Measurements from ENCODE around the gene MOB1B.
"Not testable (repeated sequence)": the region's sequence is repeated elsewhere in the genome, so short reads cannot be mapped to it uniquely, and the experiment has no call there.

MOB1B gene

GRCh38 chr4:71011451-71011850 lies 109.3 kb downstream of the MOB1B start:
- no peak for DNase-seq

- DNase-seq, result not testable (repeated sequence)
Observed at GRCh38 chr4:71017391-71017790, 115.2 kb downstream of the MOB1B start.

GRCh38 chr4:71020611-71021010 lies 118.4 kb downstream of the MOB1B start:
- no peak for DNase-seq

- DNase-seq, result no peak
Observed at GRCh38 chr4:71025654-71026053, 123.5 kb downstream of the MOB1B start.

- DNase-seq, result no peak
Observed at GRCh38 chr4:71026086-71026485, 123.9 kb downstream of the MOB1B start.

GRCh38 chr4:71027611-71028010 lies 125.4 kb downstream of the MOB1B start:
- DNase-seq, result no peak

GRCh38 chr4:71029504-71029903 lies 127.3 kb downstream of the MOB1B start:
- no peak for DNase-seq

GRCh38 chr4:71032106-71032505 lies 129.9 kb downstream of the MOB1B start:
- not testable (repeated sequence) for DNase-seq
